Measurements from ENCODE around the gene RHOBTB1.

RHOBTB1 gene

DNA sequence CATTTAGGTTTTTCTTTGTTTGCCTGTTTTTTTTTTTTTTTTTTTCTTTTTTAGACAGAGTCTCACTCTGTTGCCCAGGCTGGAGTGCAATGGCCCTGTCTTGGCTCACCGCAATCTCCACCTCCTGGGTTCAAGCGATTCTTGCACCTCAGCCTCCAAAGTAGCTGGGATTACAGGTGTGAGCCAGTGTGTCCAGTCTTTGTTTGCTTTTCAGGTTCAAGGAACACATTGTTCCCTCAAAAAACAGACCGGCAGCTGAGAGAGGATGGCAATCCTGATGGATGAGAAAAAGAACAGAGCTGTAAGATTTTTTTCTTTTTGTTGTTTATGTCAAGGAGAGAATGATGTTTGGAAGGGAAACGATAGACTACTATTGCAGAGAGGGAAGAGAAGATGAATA lies 23.3 kb upstream of the RHOBTB1 start:
- DNase-seq (ENCODE audit: low read depth in 2 of 2, low spot score in 1 of 2): no peak

GRCh38 chr10:60965696-60966095 lies 21.7 kb upstream of the RHOBTB1 start:
- no peak for DNase-seq (ENCODE audit: low read depth in 2 of 2, low spot score in 1 of 2)

DNA sequence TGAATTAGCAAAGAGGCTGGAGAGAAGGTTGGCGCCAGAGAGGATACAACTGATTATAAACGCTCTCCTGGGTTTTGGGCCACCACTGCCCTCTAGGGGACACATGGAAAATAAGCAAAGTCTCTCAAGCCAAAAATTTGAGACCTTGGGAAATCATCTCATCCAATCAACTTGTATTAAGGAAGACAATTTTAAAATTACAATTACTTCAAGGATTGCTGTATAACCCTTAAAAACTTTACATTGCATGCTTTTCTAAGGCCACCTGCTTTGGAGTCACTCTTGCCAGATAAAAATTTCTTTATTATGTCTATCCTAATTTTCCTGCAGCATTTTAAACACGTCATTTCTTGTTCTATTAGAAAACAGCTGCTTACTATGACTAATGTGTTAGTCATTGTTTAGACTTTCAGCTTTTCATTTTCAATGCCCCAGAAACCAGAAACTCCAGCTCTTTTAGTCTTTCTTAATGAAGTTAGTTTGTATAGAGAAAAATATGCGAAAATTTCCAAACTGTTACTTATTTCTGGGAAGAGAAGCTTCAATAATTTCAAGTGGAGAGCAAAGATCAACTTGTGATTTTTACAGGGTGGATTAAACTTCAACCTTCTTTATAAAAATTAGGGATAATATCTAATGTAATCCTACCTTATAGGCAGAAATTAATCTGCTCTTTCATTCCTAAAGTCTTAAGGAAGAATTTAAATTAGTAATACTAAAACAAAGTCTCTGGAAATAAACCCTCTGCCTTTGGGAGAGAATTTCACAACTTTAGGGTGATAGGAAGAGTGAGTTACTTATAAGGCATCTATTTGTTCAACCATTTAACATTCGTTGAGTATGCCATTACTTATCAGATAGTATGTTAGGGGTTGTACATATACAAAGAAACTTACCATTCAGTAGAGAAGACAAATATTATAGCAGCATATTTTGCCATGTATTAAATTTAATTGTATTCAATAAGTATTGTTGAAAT lies 20.6 kb upstream of the RHOBTB1 start:
- no peak for DNase-seq (ENCODE audit: low read depth in 2 of 2, low spot score in 1 of 2)

DNA sequence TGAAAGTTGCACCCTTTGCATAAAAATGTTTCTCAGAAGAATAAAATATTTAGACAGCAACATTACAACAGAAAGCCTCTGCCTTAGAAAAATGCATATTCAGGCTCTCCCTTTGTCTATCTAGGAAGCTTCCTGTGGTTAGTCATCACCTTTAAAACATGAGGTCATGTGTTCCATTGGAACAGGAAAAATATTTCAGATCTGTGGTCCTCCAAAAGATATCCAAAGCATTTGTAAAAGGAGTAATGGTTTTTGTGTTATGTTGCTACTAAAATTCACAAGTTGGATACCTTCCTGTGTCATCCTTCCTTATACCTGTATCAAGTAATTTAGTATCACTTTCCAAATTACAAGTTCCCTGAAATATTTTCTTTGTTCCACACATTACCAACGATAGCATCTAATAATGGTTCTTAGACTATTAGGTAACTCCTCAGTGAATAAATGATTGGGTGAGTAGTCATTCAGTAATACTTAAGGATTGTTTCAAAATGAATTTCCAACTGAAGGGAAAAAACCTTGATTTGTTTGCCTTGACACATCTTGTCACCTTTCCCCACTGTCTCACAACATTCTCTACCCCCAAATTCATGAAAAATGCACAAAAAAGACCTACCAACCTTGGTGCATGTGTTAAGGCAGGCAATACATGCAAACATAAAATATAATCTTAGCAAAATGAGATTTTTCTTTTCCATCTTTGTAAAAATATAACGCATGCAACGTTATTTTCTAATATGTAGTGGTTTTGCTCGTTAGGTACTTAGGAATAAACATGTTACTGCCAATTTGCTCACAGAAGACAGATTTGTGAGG lies 19.7 kb upstream of the RHOBTB1 start:
- no peak for DNase-seq (ENCODE audit: low read depth in 2 of 2, low spot score in 1 of 2)

GRCh38 chr10:60962946-60963345 lies 19.0 kb upstream of the RHOBTB1 start:
- DNase-seq (ENCODE audit: low read depth in 2 of 2, low spot score in 1 of 2): no peak

DNA sequence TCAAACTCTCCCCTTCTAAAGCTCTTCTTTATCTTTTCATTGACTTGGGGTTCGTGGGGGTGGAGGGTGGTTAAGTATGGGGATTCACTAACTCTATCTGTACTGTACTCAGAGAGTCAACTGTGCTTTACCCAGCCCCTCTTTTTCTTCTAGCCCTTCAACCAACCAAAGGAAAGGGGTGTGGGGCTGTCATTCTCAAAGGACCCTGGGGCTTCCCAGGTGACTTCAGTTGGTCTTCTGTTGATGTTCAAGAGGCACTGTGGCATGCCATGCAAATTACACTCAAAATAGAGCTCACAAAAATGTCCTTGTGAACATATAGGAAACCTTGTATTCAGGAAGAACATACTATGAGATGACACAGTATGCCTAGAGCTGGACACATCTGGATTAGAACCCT lies 16.9 kb upstream of the RHOBTB1 start:
- no peak for DNase-seq (ENCODE audit: low read depth in 2 of 2, low spot score in 1 of 2)

GRCh38 chr10:60960031-60960430 lies 16.0 kb upstream of the RHOBTB1 start:
- DNase-seq (ENCODE audit: low read depth in 2 of 2, low spot score in 1 of 2): no peak

DNA sequence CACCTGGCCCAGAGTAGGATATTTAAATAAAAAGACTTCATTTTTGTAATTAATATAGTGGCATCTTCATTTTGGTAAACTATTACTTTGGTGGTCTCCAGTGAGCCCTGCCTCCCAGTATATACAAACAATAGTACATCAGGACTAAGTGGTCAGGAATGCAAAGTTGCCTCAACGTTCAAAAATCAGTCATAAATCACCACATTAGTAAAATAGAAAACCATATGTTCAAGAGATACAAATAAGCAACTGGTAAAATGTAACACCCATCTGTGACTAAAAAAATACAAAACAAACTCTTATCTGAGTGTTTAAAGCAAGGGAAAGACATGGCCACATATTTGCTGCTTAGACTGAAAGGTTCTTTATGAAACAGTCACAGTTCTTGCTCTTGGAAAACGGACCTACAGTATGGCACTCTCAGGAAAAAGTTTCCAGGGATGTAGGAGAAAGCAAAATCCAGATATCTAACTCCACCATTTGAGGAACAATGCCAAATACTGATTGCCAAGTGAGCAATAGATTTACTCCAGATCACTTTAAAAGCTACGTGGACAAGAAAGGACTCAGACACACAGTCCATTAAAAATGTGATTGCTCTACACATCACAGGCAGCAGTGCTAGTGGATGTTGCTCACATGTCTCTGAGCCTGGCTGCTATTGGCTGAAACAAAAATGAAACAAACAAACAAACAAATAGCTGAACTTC lies 15.1 kb upstream of the RHOBTB1 start:
- no peak for DNase-seq (ENCODE audit: low read depth in 2 of 2, low spot score in 1 of 2)

DNA sequence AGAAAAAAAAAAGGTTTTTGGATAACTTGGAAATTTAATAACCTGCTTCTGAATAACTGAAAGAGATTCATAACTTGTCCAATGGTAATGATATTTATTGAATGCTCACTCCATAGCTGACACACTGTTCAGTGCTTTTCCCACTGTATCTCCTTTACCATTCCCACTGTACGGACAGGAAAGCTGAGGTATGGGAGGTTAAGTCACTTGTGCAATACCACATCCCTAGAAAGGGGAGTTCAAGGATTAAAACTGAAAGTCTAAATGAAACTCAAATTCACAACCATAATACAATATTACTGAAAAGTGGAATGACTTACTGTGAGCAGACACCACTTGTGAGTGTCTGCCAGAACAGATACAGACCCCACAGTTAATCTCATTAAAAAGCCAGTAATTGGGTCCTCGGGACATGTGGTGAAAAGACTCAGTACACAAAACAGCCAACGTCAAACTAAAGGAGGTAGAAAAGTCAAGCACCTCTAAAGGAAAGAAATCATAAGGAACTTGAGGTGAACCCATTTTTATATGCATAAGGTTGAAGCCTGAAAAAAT lies 13.8 kb upstream of the RHOBTB1 start:
- no peak for DNase-seq (ENCODE audit: low read depth in 2 of 2, low spot score in 1 of 2)

DNA sequence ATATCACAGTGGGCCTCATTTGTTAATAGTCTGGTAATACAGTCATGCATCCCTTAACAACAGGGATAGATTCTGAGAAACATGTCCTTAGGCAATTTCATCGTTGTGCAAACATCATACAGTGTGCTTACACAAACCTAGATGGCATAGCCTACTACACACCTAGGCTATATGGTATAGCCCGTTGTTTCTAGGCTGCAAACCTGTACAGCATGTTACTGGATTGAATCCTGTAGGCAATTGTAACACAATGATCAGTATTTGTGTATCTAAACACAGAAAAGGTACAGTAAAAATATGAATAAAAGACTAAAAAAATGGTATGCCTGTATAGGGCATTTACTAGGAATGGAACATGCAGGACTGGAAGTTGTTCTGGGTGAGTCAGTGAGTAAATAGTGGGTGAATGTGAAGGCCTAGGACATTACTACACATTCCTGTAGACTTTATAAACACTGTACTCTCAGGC lies 12.0 kb upstream of the RHOBTB1 start:
- no peak for DNase-seq (ENCODE audit: low read depth in 2 of 2, low spot score in 1 of 2)

GRCh38 chr10:60955316-60955715 lies 11.3 kb upstream of the RHOBTB1 start:
- DNase-seq (ENCODE audit: low read depth in 2 of 2, low spot score in 1 of 2): no peak

- DNase-seq (ENCODE audit: low read depth in 2 of 2, low spot score in 1 of 2): no peak
Measured at GRCh38 chr10:60954035-60954434, 10.1 kb upstream of the RHOBTB1 start.

- DNase-seq (ENCODE audit: low read depth in 2 of 2, low spot score in 1 of 2): no peak
Measured at GRCh38 chr10:60953420-60953819, 9.4 kb upstream of the RHOBTB1 start.

DNA sequence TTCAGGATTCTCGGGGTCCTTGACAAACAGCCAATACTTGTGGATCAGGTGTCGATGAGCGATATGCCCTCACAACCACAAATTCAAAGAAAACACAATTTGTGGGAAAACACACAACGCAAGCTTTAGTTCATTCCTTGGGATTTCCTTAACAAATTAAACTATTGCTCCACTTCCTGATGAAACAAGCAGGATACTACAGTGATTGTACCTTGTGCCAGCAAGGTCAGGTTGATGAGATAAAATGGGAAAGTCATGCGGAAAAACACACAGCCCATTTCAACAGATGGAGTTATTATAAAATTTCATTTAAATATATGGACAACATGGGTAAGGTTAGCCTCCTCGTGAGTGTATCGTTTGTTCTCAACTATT lies 8.8 kb upstream of the RHOBTB1 start:
- DNase-seq (ENCODE audit: low read depth in 2 of 2, low spot score in 1 of 2): no peak

- DNase-seq (ENCODE audit: low read depth in 2 of 2, low spot score in 1 of 2): no peak
Measured at GRCh38 chr10:60952067-60952845, 8.3 kb upstream of the RHOBTB1 start.

- DNase-seq (ENCODE audit: low read depth in 2 of 2, low spot score in 1 of 2): no peak
Measured at GRCh38 chr10:60951272-60951724, 7.3 kb upstream of the RHOBTB1 start.

DNA sequence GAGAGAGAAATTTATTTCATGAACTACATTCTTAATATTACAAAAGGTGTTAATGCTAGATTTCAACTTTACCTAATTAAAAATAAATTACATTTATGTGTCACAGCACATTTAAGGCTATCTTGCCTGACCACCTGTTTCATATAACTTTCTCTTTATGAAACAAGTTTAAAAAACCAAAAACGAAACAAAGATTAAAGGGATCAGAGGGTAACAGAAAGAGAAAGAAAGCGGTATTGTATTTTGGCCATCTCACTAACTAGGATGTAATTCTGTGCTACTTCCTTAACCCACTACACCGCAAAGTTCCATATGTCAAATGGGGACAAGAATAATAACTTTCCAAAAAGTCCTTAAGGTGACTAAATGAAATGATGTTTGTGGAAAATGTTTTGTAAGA lies 6.3 kb upstream of the RHOBTB1 start:
- DNase-seq (ENCODE audit: low read depth in 2 of 2, low spot score in 1 of 2): no peak

- DNase-seq (ENCODE audit: low read depth in 2 of 2, low spot score in 1 of 2): no peak
Measured at GRCh38 chr10:60948851-60949250, 4.9 kb upstream of the RHOBTB1 start.

GRCh38 chr10:60944910-60945297 lies 919 bp upstream of the RHOBTB1 start:
- DNase-seq (ENCODE audit: low read depth in 2 of 2, low spot score in 1 of 2): no peak

DNA sequence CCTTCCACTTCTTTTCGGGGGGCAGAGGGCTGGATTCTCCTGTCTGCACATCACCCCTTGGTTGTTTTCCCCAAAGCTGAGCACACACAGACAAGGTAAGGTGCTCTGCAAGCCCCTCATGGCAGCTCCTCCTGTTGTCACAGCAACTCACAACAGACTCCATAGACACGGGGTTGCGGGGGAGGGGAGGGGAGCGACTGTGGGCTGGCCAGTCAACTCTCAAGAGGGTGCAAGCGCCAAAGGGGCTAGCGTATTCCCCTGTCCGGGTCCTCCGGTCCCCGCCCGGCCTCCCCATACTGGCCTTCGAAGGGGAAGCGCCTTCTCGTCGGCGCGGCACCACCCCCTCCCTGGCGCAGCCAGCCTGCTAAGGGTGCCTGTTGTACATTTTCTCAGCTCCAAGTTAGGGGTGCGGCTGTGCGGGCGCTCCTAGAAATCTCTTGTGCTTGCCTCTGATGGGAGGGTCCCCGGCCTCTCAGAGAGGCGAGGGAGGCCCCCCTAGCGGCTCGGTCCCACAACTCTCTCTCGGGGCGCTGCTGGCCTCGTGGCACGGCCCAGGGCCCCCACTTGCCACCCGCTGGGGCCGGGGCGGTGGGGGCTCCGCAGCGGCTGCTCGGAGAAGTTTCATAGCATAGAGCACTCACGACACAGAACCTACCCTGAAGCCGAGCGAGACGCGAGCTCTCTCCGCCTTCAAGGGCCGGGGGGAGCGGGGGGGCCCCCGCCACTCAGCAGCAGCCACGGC lies 498 bp downstream of the RHOBTB1 start:
- DNase-seq (ENCODE audit: low read depth in 2 of 2, low spot score in 1 of 2): no peak
